Endothelial cell of umbilical vein (primary cell): ENCODE results near the gene ANO4. TPM values are rescaled to one million over a fixed set of nuclear protein-coding genes. Genes with fewer than 3 reads are reported as not detected.

ENCODE experiments used
- BruUV-seq: library from RNA; stranded (reverse); fragments of 400-500 nt; replicated peaks from 2 replicates; lab custom pipeline; 2021; lab: Mats Ljungman, UMichigan
- CTCF ChIA-PET: fragments of 300-600, 350-600 bp; sonication (Branson Sonifier 250); formaldehyde crosslinking; loops from one replicate; lab custom pipeline; 2021; ENCODE audit warnings: antibody characterized with exemption, inconsistent platforms; lab: Charles Lee
- POLR2A ChIA-PET: fragments of 300-600, 350-600 bp; sonication (Branson Sonifier 250); formaldehyde crosslinking; loops from one replicate; lab custom pipeline; 2021; ENCODE audit warnings: antibody characterized with exemption, inconsistent platforms; lab: Charles Lee
- DNase-seq: peaks from one replicate; pipeline ENCODE4 v3.0.0-alpha.2; 2011; ENCODE audit warnings: low read depth, low spot score
- FAIRE-seq: peaks from 2 replicates; lab custom pipeline; 2011; peaks lifted over from hg19 to GRCh38; lab: Jason Lieb, UNC
- H2AFZ ChIP-seq: 2 replicates; pipeline ENCODE4 v1.6.0; 2012; ENCODE audit warnings: low read depth, low read length, control low read depth, inconsistent platforms
- H3K27ac ChIP-seq: 2 replicates; pipeline ENCODE4 v1.5.1; 2011; ENCODE audit warnings: low read depth, mild to moderate bottlenecking, control low read depth, low read length, moderate library complexity; ENCODE audit not compliant: insufficient read depth
- H3K27me3 ChIP-seq, 2 experiments: 2 replicates each; pipeline versions ENCODE4 v1.6.0 to v1.6.1; 2011; ENCODE audit warnings: low read length in 2 of 2, mixed read lengths in 1 of 2; ENCODE audit not compliant: control insufficient read depth in 2 of 2, insufficient read depth in 2 of 2
- H3K36me3 ChIP-seq, 2 experiments: 2 replicates in 1 of 2; 3 replicates in 1 of 2; pipeline ENCODE4 v1.5.1; 2011; ENCODE audit warnings: low read length in 2 of 2, mild to moderate bottlenecking in 1 of 2, moderate library complexity in 1 of 2; ENCODE audit not compliant: control insufficient read depth in 2 of 2, insufficient read depth in 2 of 2; ENCODE audit errors: extremely low read depth in 1 of 2
- H3K4me1 ChIP-seq: 3 replicates; pipeline ENCODE4 v1.5.1; 2011; ENCODE audit warnings: mild to moderate bottlenecking, low read length; ENCODE audit not compliant: control insufficient read depth, insufficient read depth; ENCODE audit errors: extremely low read depth
- H3K4me2 ChIP-seq: 2 replicates; pipeline ENCODE4 v1.6.1; 2011; ENCODE audit warnings: low read length, control low read depth, mixed read lengths; ENCODE audit not compliant: insufficient read depth
- H3K4me3 ChIP-seq, 3 experiments: fragments of 200-600 bp in 1 of 3; sonication (generic), shearing (Covaris generic) in 1 of 3; replicated peaks in 1 of 3; 2 replicates each; pipeline ENCODE4 v1.5.1; 2011 to 2016; ENCODE audit warnings: control low read depth in 3 of 3, low read length in 3 of 3, mild to moderate bottlenecking in 2 of 3, inconsistent platforms in 1 of 3, low read depth in 1 of 3, moderate library complexity in 1 of 3; ENCODE audit not compliant: insufficient read depth in 1 of 3
- H3K79me2 ChIP-seq: 2 replicates; pipeline ENCODE4 v1.6.0; 2012; ENCODE audit warnings: low read length, inconsistent platforms; ENCODE audit not compliant: control insufficient read depth, insufficient read depth
- H3K9ac ChIP-seq: replicated peaks from 2 replicates; pipeline ENCODE3; 2011; ENCODE audit warnings: low read length, control low read depth; ENCODE audit not compliant: insufficient read depth; ENCODE audit errors: extremely low read depth
- H3K9me1 ChIP-seq: replicated peaks from 3 replicates; pipeline ENCODE4 v1.6.0; 2011; ENCODE audit warnings: mild to moderate bottlenecking, low read length; ENCODE audit not compliant: control insufficient read depth, insufficient read depth; ENCODE audit errors: extremely low read depth
- H3K9me3 ChIP-seq: replicated peaks from 2 replicates; pipeline ENCODE4 v1.5.1; 2012; ENCODE audit warnings: low read length, inconsistent platforms; ENCODE audit not compliant: control insufficient read depth, insufficient read depth
- H4K20me1 ChIP-seq: replicated peaks from 2 replicates; pipeline ENCODE3; 2011; ENCODE audit warnings: mild to moderate bottlenecking, low read length; ENCODE audit not compliant: control insufficient read depth, insufficient read depth; ENCODE audit errors: extremely low read depth
- CTCF ChIP-seq, 2 donors: IDR thresholded peaks; 1 replicate in 1 of 2; 2 replicates in 1 of 2; pipeline ENCODE4 v1.5.1; 2011; ENCODE audit warnings: low read length in 2 of 2, mild to moderate bottlenecking in 2 of 2, moderate library complexity in 2 of 2, control low read depth in 1 of 2, inconsistent platforms in 1 of 2, low read depth in 1 of 2; ENCODE audit not compliant: insufficient read depth in 1 of 2; ENCODE audit errors: extremely low read depth in 1 of 2
- EZH2 ChIP-seq: IDR thresholded peaks from 2 replicates; pipeline ENCODE4 v1.6.1; 2012; ENCODE audit warnings: borderline replicate concordance, low read depth, mild to moderate bottlenecking, moderate library complexity, low read length, inconsistent platforms; ENCODE audit not compliant: severe bottlenecking
- FOS ChIP-seq: IDR thresholded peaks from 2 replicates; pipeline ENCODE4 v1.6.1; 2011; ENCODE audit warnings: mild to moderate bottlenecking, low read length, moderate library complexity, borderline replicate concordance; ENCODE audit not compliant: insufficient read depth
- GATA2 ChIP-seq: IDR thresholded peaks from 2 replicates; pipeline ENCODE4 v1.7.0; 2011; ENCODE audit warnings: low read depth, mild to moderate bottlenecking, moderate library complexity, mixed read lengths, low read length; ENCODE audit not compliant: insufficient read length, insufficient read depth
- JUN ChIP-seq: IDR thresholded peaks from 2 replicates; pipeline ENCODE4 v1.6.1; 2011; ENCODE audit warnings: borderline replicate concordance, low read depth; ENCODE audit not compliant: insufficient read length, insufficient read depth
- MAX ChIP-seq: IDR thresholded peaks from 2 replicates; pipeline ENCODE4 v1.6.1; 2011; ENCODE audit not compliant: insufficient read depth, insufficient read length
- MYC ChIP-seq: IDR thresholded peaks from one replicate; pipeline ENCODE4 v1.6.1; 2011; ENCODE audit warnings: mild to moderate bottlenecking, low read depth, low read length
- POLR2A ChIP-seq: IDR thresholded peaks from 2 replicates; pipeline ENCODE4 v1.6.1; 2012; ENCODE audit warnings: low read depth, mild to moderate bottlenecking, control low read depth, low read length
- POLR2AphosphoS5 ChIP-seq: IDR thresholded peaks from 2 replicates; pipeline ENCODE4 v1.6.1; 2012; ENCODE audit warnings: low read depth, mild to moderate bottlenecking, control low read depth, low read length, moderate library complexity; ENCODE audit not compliant: insufficient read depth
- dilution Hi-C: fragments of 300-500 bp; cut with MboI; formaldehyde crosslinking; loops from one replicate; pipeline ENCODE4 v1.15.0; 2019; ENCODE audit warnings: low sequenced_read_pairs; ENCODE audit not compliant: extremely low pct_ligation_motif_present
- intact Hi-C: fragments of 100-400 bp; cut with micrococcal nuclease; formaldehyde crosslinking; loops from one replicate; pipeline ENCODE4 v1.10.0; 2022
- polyA plus RNA-seq, 4 experiments: library from polyadenylated mRNA; depleted of rRNA in 3 of 4; stranded (reverse) in 3 of 4; unstranded in 1 of 4; fragments of >200 nt; gene quantifications; 2 replicates each; pipeline versions ENCODE4 v1.2.1 to v1.2.3, GENCODE V29; 2011 to 2012; ENCODE audit warnings: missing spikeins in 1 of 4
- total RNA-seq: library from RNA; stranded (reverse); gene quantifications from 2 replicates; pipeline ENCODE4 v1.2.3, GENCODE V29; 2021

The ANO4 gene
- total and polyA plus RNA-seq, 2 donors (not counting 3 experiments of a cell fraction or from before 2014, with no cell fraction given): 0.25 TPM; not detected in 1

DNA sequence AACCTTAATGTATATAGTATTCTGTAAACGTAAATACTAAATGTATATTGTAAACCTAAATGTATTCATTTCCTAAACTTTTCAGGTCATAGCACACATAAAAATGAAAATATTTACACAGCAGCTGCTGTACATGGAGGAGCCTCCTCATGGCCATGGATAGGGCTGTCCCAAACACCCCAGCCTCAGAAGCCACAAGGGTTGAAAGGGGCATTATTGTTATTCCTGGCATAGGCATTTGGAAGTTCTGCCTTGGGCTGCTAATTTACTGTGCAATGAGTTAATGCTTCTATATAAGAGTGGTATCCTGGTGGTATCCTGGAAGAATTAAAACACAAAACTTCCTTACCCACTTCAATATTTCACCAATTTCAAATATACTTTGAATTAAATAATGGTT, 256.1 kb downstream of the ANO4 start:
- BruUV-seq: no TSS peak
- Histone ChIP-seq H3K27ac (no peak overlapping the region), H2AFZ (no peak overlapping the region), H3K9me1 (no peaks in the 10 kb centered on the region), H3K36me3 (no peaks in the 10 kb centered on the region), H3K4me1 (no peaks in the 10 kb centered on the region), H3K79me2 (no peaks in the 10 kb centered on the region), H3K4me3 (no peak overlapping the region), H3K9ac (no peak overlapping the region), H4K20me1 (no peaks in the 10 kb centered on the region), H3K9me3 (no peaks in the 10 kb centered on the region), H3K4me2 (no peak overlapping the region), H3K27me3 (no peaks in the 10 kb centered on the region)
- dilution Hi-C loops: no loop called here
- TF ChIP-seq POLR2A: no peak
- no peak for TF ChIP-seq EZH2
- TF ChIP-seq MAX: no peak
- TF ChIP-seq POLR2AphosphoS5: no peak
- no peak for TF ChIP-seq JUN
- no peak for TF ChIP-seq FOS
- TF ChIP-seq CTCF (IDR thresholded peaks at IDR 0.05; ENCODE audit: extremely low read depth in 1 of 2, insufficient read depth in 1 of 2, low read depth in 1 of 2, low read length in 2 of 2): no peak
- TF ChIP-seq GATA2: no peak
- TF ChIP-seq MYC: no peak
- DNase-seq: no peak
- FAIRE-seq: no peak
- ChIA-PET POLR2A (no interaction called here), CTCF (no interaction called here)
- intact Hi-C loops: no loop called here
